KOPT-K1 (cell line): ENCODE results near the gene KRT17.
"Not testable (repeated sequence)": the region's sequence is repeated elsewhere in the genome, so short reads cannot be mapped to it uniquely, and the experiment has no call there.

ENCODE experiments used
- H3K27ac ChIP-seq: fragments of 200-600 bp; sonication (generic); 2 replicates; pipeline ENCODE4 v1.5.1; 2016; ENCODE audit warnings: antibody characterized with exemption, mild to moderate bottlenecking, low read depth, low read length; ENCODE audit not compliant: poor library complexity, severe bottlenecking
- H3K36me3 ChIP-seq: fragments of 200-600 bp; sonication (generic); 2 replicates; pipeline ENCODE4 v1.5.1; 2017; ENCODE audit warnings: antibody characterized with exemption, mild to moderate bottlenecking, low read length, moderate library complexity; ENCODE audit not compliant: insufficient read depth
- H3K9me3 ChIP-seq: fragments of 200-600 bp; sonication (generic); 2 replicates; pipeline ENCODE4 v1.5.1; 2017; ENCODE audit warnings: antibody characterized with exemption, low read length, mild to moderate bottlenecking; ENCODE audit not compliant: insufficient read depth, poor library complexity, severe bottlenecking

Gene KRT17

DNA sequence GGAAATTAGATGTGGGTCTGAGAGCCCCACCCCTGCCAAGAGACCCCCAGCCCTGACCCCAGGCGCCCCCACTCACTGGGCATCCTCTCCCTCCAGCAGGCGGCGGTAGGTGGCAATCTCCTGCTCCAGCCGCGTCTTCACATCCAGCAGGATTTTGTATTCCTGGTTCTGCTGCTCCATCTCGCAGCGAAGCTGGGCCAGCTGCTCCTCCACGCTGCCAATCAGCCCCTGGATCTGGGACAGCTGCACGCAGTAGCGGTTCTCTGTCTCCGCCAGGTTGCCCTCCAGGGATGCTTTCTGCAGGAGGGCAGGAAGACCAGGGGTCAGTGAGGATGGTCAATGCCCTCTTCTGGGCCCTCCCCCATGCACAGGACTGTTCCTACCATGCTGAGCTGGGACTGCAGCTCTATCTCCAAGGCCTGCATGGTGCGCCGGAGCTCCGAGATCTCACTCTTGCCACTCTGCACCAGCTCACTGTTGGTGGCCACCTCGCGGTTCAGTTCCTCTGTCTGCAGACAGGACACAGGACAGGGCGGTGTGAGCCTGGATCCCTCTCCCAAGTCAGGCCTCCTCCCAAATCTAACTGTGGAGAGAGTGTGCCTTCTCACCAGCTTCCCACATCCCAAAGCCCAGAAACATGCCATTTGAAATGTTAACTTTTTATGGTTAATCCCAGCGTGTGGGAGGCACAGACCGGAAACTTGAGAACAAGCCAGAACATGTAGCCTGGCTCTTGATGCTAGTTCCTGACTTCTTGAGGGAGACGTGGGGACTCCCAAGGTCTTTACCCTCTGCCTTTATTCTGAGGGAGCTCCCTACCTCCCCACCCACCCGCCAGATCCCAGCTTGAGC, 3.6 kb downstream of the KRT17 start:
- no peaks in the 10 kb centered on the region for H3K9me3 ChIP-seq
- no peaks in the 10 kb centered on the region for H3K36me3 ChIP-seq

DNA sequence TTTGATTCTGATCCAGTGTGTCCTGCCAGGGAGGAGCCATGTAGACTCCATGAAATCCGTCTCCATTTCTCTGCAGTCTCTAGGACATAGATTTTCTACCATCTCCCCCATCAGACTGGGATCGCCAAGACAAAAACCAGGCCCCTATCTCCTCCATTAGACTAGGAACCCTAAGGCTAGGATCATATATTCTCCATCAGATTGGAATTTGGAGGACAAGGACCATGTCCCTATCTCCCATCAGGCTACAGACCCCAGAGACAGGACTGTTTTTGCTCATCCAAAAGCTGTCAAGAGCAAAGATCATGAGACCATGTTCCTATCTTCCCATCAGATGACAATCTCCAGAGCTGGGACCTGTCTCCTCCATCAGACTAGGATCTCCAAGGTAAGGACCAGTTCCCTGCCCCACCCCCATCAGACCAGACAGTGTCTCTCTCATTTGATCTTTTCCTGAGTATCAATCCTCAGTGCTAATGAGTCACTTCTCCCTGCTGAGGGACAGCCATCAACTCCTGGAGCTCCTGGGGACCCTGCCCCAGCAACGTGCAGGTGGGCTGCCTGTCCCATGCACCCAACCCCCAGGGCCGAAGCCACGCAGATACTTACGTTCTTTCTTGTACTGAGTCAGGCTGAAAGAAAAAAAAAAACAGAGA, 4.3 kb downstream of the KRT17 start:
- H3K36me3 ChIP-seq, H3K9me3 ChIP-seq, H3K27ac ChIP-seq: not testable (repeated sequence)

More for the DNA sequence above, 3.6 kb downstream of the KRT17 start:
- no peak overlapping the region for H3K27ac ChIP-seq

DNA sequence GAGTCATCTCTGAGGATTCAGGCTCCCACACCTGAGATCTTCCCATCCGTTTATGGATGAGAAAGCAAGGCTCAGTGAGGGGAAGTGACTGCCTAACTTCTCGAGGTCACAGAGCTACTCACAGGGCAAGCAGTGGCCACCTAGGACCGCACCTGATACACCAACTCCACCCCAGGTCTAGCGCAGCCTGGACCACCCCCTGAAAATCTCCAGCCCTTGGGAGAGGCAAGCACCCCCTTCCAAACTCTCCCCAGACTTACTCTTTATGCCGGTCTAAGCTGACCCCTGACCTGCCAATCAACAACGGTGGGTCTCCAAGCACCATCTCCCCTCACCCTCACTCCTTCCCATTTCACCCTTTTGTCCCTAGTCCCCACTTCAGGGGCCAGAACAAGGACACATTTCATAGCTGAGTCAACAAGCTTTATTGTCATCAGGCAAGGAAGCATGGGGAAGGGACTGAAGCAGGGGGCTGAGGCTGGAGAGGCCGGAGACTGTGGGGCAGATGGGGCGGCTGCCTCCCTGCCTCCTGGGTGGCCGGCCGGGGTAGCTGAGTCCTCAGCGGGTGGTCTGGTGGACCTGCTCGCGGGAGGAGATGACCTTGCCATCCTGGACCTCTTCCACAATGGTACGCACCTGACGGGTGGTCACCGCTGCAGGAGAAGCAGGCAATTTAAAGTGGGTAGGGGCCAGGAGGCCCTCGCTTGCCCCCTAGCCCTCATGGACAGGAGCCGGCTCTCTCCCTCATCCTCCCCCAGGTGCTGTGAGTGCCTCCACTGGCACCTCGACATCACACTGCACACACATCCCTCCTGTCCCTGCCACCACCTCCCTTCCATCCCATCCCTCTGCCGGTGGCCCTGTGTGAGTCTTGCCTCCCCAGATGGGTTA, 5.1 kb downstream of the KRT17 start:
- no peak overlapping the region for H3K27ac ChIP-seq
- no peaks in the 10 kb centered on the region for H3K9me3 ChIP-seq

DNA sequence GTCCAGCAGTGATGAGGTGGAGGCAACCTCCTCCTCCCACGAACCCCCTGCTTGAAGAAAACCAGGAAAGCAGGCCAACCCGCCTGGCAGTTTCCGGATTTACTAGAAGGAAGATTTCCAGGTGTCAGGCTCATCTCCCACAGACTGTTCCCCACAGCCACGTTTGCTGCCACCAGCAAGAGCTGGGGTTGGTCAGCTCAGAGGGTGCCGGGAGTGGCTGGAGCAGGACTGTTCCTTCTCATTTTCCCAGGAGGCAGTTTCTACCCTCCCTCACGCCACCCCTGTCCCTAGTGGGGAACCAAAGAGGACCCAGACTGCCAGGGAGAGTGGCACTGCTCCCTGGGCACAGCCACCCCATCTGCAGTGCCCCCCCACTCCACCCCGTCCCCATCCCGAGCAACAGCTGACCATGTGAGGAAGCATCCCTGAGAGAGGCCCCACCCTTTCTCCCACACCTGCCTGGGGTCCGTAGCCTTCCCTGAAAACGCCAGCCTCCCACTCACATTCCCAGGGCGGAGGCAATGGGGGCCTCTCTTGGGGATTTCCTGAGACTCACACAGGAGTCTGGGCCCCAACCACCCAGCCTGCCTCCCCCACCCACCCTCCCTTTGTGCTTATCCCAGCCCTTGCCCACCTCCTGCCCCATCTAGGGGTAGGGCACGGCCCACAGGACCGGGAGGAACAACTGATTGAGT, 5.9 kb downstream of the KRT17 start:
- Histone ChIP-seq H3K36me3 (no peaks in the 10 kb centered on the region), H3K9me3 (no peaks in the 10 kb centered on the region), H3K27ac (no peak overlapping the region)

More for the DNA sequence above, 5.1 kb downstream of the KRT17 start:
- no peaks in the 10 kb centered on the region for H3K36me3 ChIP-seq

DNA sequence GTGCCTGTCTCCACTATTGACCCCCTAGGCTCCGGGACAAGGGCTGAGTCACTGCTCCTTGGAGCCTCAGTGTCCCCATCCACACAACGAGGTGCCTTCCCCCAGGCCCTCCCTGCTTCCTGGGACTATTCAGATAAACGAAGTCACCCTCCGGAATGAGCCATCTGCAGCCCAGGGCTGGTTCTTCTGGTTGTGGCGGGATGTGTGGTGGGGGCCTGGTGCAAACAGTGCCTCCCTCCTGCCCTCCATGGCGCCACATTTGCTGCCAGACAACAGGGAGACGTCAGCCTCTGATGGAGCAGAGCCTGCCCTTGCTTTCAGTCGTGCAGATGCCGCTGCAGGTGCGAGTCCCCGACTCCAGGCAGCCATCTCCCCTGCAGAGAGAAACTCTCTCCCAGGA, 6.7 kb downstream of the KRT17 start:
- H3K9me3 ChIP-seq: no peaks in the 10 kb centered on the region
- no peaks in the 10 kb centered on the region for H3K36me3 ChIP-seq
- H3K27ac ChIP-seq: no peak overlapping the region

DNA sequence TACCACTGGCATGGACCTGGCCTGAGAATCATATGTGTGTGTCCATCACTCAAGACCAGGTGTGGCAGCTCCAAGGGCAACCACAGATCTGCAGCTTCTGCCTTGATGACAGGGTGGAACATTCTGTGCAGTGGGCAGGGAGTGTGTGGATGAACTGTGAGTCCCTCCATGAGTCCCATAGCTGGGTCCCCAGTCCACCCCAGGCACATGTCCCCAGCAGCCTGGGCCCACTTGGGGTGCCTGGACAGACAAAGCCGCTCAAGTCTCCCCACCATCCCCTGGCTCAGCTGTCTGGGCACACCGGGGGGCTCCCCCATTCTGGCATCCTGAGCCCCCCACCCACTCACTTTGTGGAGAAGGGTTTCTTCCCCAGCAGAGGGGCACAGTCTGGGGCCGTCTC, 7.2 kb downstream of the KRT17 start:
- Histone ChIP-seq H3K9me3 (no peaks in the 10 kb centered on the region), H3K36me3 (no peaks in the 10 kb centered on the region), H3K27ac (no peak overlapping the region)

DNA sequence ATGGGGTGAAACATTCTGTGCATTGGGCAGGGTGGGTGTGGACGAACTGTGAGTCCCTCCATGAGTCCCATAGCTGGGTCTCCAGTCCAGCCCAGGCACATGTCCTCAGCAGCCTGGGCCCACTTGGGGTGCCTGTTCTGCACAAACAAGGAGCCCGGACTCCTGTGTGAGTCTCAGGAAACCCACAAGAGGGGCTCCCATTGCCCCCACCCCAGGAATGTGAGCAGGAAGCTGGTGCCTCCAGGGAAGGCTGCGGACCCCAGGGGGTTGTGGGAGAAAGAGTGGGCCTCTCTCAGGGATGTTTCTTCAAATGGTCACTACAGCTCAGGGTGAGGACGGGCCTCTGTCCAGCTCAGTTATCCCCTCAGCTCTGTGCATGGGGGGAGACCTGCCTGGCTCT, 7.9 kb downstream of the KRT17 start:
- H3K27ac ChIP-seq, H3K9me3 ChIP-seq, H3K36me3 ChIP-seq: not testable (repeated sequence)

DNA sequence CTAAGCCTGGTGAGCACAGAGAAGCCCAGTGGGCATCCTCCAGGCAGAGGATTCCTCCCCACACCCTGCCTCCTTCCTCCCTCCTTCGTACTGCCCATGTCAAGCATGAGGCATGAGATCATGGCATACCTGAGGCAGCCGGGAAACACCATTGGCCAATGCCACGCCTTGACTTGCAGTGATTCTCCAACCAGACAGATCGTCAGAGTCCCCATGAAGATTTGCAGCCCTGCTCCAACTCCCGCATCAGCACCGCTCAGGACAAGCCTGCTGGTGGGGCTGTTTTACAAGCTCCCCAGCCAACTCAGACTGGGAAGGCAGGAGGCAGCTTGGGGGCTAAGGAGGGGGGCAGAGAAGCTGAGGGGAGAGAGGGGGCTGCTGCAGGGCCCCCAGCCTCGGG, 8.9 kb downstream of the KRT17 start:
- Histone ChIP-seq H3K36me3 (no peaks in the 10 kb centered on the region), H3K9me3 (no peaks in the 10 kb centered on the region), H3K27ac (no peak overlapping the region)

DNA sequence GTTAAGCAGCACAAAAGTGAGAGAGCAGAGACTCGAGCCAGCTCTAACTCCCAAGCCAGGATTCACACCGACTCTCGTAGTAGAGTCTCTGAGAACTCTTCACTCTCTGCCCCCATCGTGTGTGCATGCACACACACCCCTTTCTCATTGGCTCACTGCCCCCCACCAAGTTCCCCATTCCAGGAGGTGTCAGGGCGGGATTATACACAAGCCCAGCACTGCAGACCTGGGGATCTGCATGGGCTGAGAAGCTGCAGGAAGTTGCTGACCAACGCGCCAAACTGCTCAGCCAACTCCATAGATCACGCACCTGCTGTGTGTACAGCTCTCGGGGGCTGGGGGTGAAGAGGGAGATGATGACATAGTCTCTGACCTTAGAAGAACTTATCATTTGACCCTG, 9.6 kb downstream of the KRT17 start:
- H3K27ac ChIP-seq, H3K36me3 ChIP-seq, H3K9me3 ChIP-seq: not testable (repeated sequence)

DNA sequence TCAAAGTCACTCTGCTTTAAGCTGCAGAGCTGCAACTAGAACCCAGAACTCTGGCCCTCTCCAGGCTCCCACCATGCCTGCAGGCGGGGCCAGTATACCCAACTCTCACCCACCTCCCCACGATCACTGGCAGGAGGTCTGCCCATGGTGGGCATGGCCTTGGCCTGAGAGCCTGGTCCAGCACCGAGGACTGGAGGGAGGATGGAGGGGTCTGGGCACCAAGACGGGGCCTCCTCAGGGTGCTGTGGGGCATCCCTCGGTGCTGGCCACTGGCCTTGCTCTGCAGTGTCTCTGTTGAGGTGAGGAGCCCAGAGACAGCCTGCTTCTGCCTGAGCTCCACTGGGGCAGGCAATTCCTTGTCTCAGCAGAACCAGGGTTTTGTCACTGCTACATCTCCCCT, 10.3 kb downstream of the KRT17 start:
- no peaks in the 10 kb centered on the region for H3K36me3 ChIP-seq
- H3K27ac ChIP-seq: no peak overlapping the region
- no peaks in the 10 kb centered on the region for H3K9me3 ChIP-seq

DNA sequence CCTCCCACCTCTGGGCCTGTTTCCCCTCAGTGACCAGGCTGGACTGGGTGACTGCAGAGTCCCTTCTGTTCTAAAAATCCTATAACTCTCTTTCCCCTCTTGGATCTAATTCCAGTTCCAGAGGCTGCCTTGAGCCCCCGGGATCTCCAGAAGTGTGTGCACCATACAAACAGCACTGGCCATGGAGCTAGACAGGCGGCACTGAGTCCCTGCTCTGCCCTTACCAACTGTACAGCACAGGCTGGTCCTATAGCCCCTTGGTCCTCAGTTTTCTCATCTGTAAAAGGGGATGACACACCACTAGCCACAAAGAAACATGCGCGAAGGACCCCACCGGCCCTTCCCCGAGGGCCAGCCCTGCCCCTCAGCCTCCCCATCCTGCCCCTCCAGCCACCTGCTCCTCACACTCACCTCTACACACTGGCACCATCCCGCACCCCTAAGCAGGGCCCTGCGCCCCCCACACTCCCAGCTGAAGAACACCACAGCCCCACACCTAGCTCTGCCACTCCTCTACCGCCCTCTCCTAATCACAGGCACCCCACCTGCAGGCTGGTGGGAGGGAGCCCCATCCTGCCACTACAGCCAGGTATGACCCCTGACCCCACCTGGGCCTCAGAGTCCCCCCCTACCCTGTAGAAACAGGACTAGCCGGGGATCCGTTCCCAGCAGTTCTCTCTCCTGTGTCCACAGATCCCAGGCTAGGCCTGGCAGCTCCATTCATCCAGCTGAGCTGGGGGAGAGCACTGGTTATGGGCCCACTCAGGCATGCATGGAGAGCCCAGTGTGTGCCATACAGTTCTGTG, 10.9 kb downstream of the KRT17 start:
- Histone ChIP-seq H3K27ac (no peak overlapping the region), H3K9me3 (no peaks in the 10 kb centered on the region), H3K36me3 (no peaks in the 10 kb centered on the region)

DNA sequence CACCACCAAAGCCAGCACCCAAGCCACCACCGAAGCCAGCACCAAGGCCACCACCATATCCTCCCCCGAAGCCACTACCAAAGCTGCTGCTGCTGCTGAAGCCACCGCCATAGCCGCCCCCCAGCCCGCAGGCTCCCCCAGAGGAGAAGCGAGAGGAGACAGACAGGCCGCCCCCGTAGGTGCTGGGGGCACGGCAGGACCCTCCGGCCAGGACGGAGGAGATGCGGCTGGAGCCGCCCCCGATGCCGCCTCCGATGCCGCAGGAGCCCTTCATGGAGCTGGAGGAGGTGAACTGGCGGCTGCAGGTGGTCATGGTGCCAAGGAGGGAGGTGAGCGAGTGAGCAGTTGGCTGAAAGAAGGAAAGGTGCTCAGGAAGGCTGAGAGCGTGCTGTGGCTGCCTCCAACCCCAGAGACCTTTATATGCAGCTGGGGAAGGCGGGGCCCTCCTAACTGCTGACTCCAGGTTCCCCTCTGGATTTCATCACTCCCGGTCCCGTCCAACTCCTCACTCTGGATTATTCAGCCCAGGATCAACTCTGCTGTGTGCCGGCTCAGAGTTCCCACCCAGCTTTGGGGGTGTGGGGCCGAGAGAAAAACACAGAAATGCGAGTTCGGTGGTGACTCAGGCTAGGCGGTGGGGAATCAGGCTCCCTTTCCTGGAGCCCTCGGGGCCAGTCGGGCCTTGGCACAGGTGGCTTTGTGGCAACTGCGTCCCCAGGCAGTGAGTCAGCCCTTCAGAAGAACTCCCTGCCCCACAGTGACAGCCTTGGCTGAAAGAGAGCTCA, 11.8 kb downstream of the KRT17 start, which contains the start of gene KRT16:
Gene KRT16 (minus strand): TSS at position 392 of the 785 bp plus-strand sequence. CDS start 79 bp downstream, at position 313.
- H3K27ac ChIP-seq, H3K9me3 ChIP-seq, H3K36me3 ChIP-seq: not testable (repeated sequence)

DNA sequence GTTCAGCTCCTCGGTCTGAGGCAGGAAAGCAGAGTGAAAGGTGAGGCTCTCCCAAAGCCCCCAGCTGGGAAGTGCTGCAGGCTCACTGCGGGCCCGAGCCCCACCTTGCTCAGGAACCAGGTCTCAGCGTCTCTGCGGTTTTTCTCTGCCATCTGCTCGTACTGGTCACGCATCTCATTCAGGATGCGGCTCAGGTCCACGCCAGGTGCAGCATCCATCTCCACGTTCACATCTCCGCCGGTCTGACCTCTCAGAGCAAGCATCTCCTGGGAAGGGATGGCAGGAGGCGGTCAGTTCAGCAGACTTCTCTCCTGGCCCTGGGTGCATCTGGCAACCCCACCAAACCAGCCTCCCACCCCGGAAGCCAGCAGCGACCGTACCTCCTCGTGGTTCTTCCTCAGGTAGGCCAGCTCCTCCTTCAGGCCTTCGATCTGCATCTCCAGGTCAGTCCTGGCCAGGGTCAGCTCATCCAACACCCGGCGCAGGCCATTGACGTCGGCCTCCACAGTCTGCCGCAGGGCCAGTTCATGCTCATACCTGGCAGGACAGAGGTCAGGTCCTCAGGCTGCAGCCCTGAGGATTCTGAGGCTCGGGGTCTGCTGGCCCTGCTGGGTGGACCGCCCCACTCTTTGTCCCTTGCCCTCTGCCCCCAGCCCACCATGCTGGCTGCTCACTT, 13.3 kb downstream of the KRT17 start:
- Histone ChIP-seq H3K27ac (no peak overlapping the region), H3K36me3 (no peaks in the 10 kb centered on the region)

More for the DNA sequence above, 13.3 kb downstream of the KRT17 start:
- peaks cover 13% of the 10 kb centered on the region for H3K9me3 ChIP-seq
